Muscle of leg (tissue), 11 donors: ENCODE measurements around the gene ZBTB21. TPM values are rescaled to one million over a fixed set of nuclear protein-coding genes. Genes with fewer than 3 reads are reported as not detected.

Experiments
- DNase-seq: peaks from one replicate; pipeline ENCODE4 v3.0.0; 2013
- H3K27ac ChIP-seq: one replicate; pipeline ENCODE4 v1.5.1; 2013; ENCODE audit warnings: mild to moderate bottlenecking, low read length, control low read depth
- H3K27me3 ChIP-seq: one replicate; pipeline ENCODE4 v1.6.1; 2013; ENCODE audit warnings: low read length; ENCODE audit not compliant: control insufficient read depth, insufficient read depth
- H3K36me3 ChIP-seq: one replicate; pipeline ENCODE4 v1.6.1; 2013; ENCODE audit warnings: low read length; ENCODE audit not compliant: control insufficient read depth, insufficient read depth
- H3K4me1 ChIP-seq: one replicate; pipeline ENCODE4 v1.6.1; 2013; ENCODE audit warnings: low read length; ENCODE audit not compliant: control insufficient read depth, insufficient read depth
- H3K4me3 ChIP-seq: one replicate; pipeline ENCODE4 v1.5.1; 2013; ENCODE audit warnings: low read length, control low read depth
- H3K9me3 ChIP-seq: replicated peaks from 2 replicates; pipeline ENCODE4 v1.6.1; 2013; ENCODE audit warnings: low read depth, low read length; ENCODE audit not compliant: control insufficient read depth
- WGBS: methylation state at CpG from one replicate; pipeline ENCODE4 v1.1.5; 2013; ENCODE audit warnings: missing lambda C conversion rate; ENCODE audit not compliant: insufficient coverage; 5-methylcytosine and 5-hydroxymethylcytosine counted together
- polyA plus RNA-seq, 8 donors: library from polyadenylated mRNA; unstranded; fragments of 120-200 nt; gene quantifications; one replicate each; pipeline versions ENCODE4 v1.2.1 to v1.2.3, GENCODE V29; 2013; ENCODE audit warnings: inconsistent platforms in 1 of 8, low replicate concordance in 1 of 8; ENCODE audit not compliant: insufficient read length in 8 of 8, insufficient read depth in 1 of 8
- total RNA-seq: library from RNA; stranded (reverse); fragments of 120-200 nt; gene quantifications from one replicate; pipeline ENCODE4 v1.2.4, GENCODE V29; 2013

Gene ZBTB21
- total and polyA plus RNA-seq, 9 donors: 3.5 to 8.4 (median 4.7) TPM

- Histone ChIP-seq H3K27ac (no peak overlapping the region), H3K4me1 (peaks cover 6% of the 10 kb centered on the region), H3K36me3 (no peaks in the 10 kb centered on the region), H3K4me3 (no peak overlapping the region), H3K27me3 (no peaks in the 10 kb centered on the region), H3K9me3 (peaks cover 2% of the 10 kb centered on the region)
- 76% methylated on average over 16 of the region's 18 CpGs for WGBS
- no peak for DNase-seq
Observed at GRCh38 chr21:42040411-42041180, 30.4 kb upstream of the ZBTB21 start.

GRCh38 chr21:42039911-42040351 is 29.8 kb upstream of the ZBTB21 start:
- Histone ChIP-seq H3K4me3 (no peak overlapping the region), H3K9me3 (peaks cover 2% of the 10 kb centered on the region), H3K4me1 (peaks cover 6% of the 10 kb centered on the region), H3K27ac (no peak overlapping the region), H3K27me3 (no peaks in the 10 kb centered on the region), H3K36me3 (no peaks in the 10 kb centered on the region)
- DNase-seq: no peak
- 53% methylated on average over 6 of the region's 12 CpGs for WGBS

- DNase-seq: no peak
- 49% methylated on average over 4 of the region's 5 CpGs for WGBS
- Histone ChIP-seq H3K27me3 (no peaks in the 10 kb centered on the region), H3K27ac (no peak overlapping the region), H3K4me3 (no peak overlapping the region), H3K36me3 (no peaks in the 10 kb centered on the region), H3K9me3 (peaks cover 2% of the 10 kb centered on the region), H3K4me1 (peaks cover 6% of the 10 kb centered on the region)
Observed at GRCh38 chr21:42039470-42039901, 29.3 kb upstream of the ZBTB21 start.

DNA sequence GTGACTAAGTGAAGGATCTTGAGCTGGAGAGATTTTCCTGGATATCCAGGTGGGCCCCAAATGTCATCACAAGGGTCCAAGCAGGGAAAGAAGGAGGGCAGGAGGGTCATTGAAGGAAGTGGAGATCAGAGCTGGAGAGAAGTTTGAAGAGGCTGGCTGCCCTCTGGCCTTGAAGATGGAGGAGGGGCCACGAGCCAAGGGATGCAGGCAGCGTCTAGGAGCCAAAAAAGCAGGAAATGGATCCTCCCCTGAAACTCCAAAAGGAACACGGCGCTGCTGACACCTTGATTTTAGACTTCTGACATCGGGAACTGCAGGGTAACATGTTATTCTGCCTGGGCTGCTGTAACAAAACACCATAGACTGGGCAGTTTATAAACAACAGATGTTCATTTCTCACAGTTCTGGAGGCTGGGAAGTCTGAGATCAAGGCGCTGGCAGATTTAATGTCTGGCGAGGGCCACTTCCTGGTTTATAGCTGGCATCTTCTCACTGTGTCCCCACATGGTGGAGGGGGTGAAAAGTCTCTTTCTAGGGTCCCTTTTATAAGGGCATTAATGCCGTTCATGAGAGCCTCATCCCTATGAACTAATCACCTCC is 28.8 kb upstream of the ZBTB21 start:
- no peaks in the 10 kb centered on the region for H3K36me3 ChIP-seq
- peaks cover 6% of the 10 kb centered on the region for H3K4me1 ChIP-seq
- DNase-seq: no peak
- no peak overlapping the region for H3K4me3 ChIP-seq
- no peak overlapping the region for H3K27ac ChIP-seq
- peaks cover 2% of the 10 kb centered on the region for H3K9me3 ChIP-seq
- H3K27me3 ChIP-seq: no peaks in the 10 kb centered on the region
- WGBS: 39% methylated on average over 5 of the region's 8 CpGs

- H3K27ac ChIP-seq: no peak overlapping the region
- H3K9me3 ChIP-seq: peaks cover 2% of the 10 kb centered on the region
- no peaks in the 10 kb centered on the region for H3K27me3 ChIP-seq
- H3K4me1 ChIP-seq: peaks cover 6% of the 10 kb centered on the region
- no peaks in the 10 kb centered on the region for H3K36me3 ChIP-seq
- no peak for DNase-seq
- 88% methylated on average over 10 of the region's 10 CpGs for WGBS
- no peak overlapping the region for H3K4me3 ChIP-seq
Observed at GRCh38 chr21:42038393-42038792, 28.2 kb upstream of the ZBTB21 start.

DNA sequence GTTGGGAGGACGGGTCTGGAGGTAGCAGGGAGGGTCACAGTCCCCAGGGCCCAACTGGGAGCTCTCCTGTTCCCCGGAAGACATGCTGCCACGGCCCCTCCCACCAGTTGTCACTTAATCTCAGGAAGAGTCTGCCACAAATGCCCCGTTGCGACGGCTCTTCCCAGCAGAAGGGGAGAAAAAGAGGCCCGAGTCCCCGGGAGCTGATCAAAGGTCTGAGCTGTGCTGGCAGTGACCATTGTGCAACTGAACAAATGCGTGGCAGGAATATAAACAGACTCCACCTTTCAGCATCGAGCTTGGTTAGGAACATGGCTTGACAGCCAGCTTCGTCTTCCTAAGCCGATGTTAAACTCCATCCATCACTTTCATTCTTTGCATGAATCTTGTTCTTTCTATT is 27.8 kb upstream of the ZBTB21 start:
- Histone ChIP-seq H3K4me3 (no peak overlapping the region), H3K27ac (no peak overlapping the region), H3K4me1 (peaks cover 6% of the 10 kb centered on the region), H3K27me3 (no peaks in the 10 kb centered on the region), H3K9me3 (peaks cover 2% of the 10 kb centered on the region), H3K36me3 (no peaks in the 10 kb centered on the region)
- DNase-seq: no peak
- 57% methylated on average over 7 of the region's 12 CpGs for WGBS

GRCh38 chr21:42037516-42037915 is 27.4 kb upstream of the ZBTB21 start:
- Histone ChIP-seq H3K4me3 (no peak overlapping the region), H3K27ac (no peak overlapping the region), H3K27me3 (no peaks in the 10 kb centered on the region), H3K4me1 (peaks cover 6% of the 10 kb centered on the region), H3K36me3 (no peaks in the 10 kb centered on the region), H3K9me3 (peaks cover 2% of the 10 kb centered on the region)
- 88% methylated on average over 7 of the region's 9 CpGs for WGBS
- no peak for DNase-seq

DNA sequence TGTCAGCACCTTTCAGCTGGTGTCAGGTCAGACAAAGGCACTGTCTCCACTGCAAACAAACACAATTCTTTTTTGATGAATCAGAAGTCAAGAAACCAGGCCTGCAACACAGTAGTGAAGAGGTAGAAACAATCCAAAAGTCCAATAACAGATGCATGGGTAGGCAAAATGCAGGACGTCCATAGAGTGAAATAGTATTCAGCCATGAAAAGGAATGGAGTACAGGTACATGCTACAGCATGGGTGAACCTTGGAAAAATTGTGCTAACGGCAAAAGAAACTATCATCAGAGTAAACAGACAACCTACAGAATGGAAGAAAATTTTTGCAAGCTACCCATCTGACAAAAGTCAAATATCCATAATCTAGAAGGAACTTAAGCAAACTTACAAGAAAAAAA is 26.2 kb upstream of the ZBTB21 start:
- Histone ChIP-seq H3K27me3 (peaks cover 2% of the 10 kb centered on the region), H3K9me3 (peaks cover 2% of the 10 kb centered on the region), H3K4me3 (no peak overlapping the region), H3K27ac (no peak overlapping the region), H3K36me3 (no peaks in the 10 kb centered on the region), H3K4me1 (peaks cover 6% of the 10 kb centered on the region)
- no peak for DNase-seq
- no CpG with 5 or more reads among the region's 2 CpGs for WGBS

- Histone ChIP-seq H3K36me3 (no peaks in the 10 kb centered on the region), H3K27ac (no peak overlapping the region), H3K4me1 (peaks cover 8% of the 10 kb centered on the region), H3K27me3 (peaks cover 2% of the 10 kb centered on the region), H3K9me3 (no peaks in the 10 kb centered on the region), H3K4me3 (no peak overlapping the region)
- no peak for DNase-seq
- WGBS: 75% methylated on average over 3 of the region's 3 CpGs
Observed at GRCh38 chr21:42032968-42033367, 22.8 kb upstream of the ZBTB21 start.

DNA sequence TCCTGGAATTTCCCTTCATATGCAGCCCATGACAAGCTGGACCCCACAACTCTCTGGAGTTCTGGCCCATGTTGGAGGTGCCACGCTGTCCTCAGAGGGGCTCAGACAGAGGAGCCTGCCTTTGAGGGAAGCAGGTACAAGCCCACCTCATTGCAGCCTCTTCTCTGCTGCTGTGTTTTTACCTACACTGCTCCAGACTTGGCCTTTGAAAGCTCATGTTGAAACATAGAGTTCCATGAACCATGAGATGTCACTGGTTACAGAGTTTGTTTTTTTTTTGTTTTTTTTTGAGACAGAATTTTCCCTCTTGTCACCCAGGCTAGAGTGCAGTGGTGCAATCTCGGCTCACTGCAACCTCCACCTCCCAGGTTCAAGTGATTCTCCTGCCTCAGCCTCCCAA is 22.1 kb upstream of the ZBTB21 start:
- no peaks in the 10 kb centered on the region for H3K36me3 ChIP-seq
- no peaks in the 10 kb centered on the region for H3K9me3 ChIP-seq
- WGBS: 86% methylated on average over 1 of the region's 2 CpGs
- H3K4me1 ChIP-seq: peaks cover 14% of the 10 kb centered on the region
- H3K4me3 ChIP-seq: no peak overlapping the region
- DNase-seq: no peak
- H3K27me3 ChIP-seq: peaks cover 2% of the 10 kb centered on the region
- H3K27ac ChIP-seq: no peak overlapping the region
